GM19468 (cell line): ENCODE results near the gene GPR62.
A peak's percentile ranks its signal among the peaks of the same experiment; 100 is the strongest.

Experiments used
- ATAC-seq: cut with Tn5 transposase; IDR thresholded peaks from one replicate; pipeline ENCODE4 v1.9.1; 2021; ENCODE audit warnings: mild to moderate bottlenecking, moderate library complexity, moderate number of reproducible peaks; ENCODE audit not compliant: unreplicated experiment; ENCODE audit errors: extremely low read depth

The GPR62 gene

DNA sequence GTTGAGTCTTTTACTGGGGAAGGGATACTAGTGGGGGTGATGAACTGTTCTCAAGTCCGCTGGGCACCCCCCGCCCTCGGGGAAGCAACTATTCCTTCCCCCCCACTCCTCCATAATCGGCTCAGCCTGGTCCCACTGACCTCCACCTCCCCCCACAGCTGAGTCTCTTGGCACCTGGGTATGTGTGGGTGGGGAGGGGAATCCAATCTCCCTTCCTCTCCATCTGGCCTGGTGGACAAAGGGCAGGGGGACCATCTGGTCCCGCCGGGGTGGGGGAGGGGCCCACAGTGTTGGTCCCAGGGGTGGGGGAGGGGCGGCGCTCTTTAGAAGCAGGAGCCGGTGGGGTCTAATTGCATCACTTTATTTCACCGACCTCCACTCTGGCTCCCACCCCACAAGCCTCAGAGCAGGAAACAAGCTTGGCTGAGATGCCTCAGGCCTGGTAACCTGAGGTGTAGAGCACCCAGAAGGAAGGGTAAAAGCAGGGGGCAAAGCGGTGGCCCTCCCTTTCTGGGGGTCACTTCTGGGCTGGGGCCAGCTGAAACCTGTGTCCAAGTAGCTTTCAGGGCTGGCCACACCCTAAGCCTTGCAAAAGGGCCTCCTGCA is 13.1 kb downstream of the GPR62 start:
- ATAC-seq: no peak

DNA sequence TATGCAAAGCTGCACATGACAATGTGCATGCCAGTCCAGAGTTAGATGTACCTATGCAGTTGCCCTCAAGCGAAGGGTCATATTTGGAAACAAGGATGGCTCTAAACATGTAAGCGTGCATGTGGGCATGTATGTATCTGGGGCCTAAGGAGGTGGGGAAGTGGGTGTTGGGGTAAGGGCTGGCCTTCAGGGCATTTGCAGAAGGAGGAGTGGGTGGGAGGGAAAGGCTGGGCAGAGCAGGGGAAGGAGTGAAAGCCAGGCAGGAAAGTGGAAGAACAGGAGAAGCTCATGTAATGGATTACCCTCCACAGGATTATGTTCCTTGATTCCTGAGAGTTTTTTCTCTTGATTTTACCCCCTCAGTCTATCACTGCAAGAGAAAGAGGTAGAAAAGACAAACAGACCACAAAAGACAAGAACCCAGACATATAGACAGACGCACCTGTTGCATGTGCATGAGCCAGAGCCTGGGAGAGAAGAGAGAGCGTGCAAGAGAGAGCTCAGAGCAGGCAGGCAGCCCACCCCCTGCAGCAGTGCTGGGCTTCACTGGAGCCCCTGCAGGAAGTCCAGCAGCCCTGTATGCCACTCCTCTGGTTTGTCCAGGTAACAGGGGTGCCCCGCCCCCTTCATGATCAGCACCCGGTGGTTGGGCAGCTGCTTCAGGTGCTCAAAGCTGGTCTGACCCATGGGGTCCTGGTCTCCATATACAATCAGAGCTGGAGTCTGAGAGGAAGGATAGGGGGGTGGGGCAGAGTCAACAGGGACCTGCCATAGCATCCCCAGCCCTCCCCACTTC is 13.9 kb downstream of the GPR62 start:
- ATAC-seq: no peak

DNA sequence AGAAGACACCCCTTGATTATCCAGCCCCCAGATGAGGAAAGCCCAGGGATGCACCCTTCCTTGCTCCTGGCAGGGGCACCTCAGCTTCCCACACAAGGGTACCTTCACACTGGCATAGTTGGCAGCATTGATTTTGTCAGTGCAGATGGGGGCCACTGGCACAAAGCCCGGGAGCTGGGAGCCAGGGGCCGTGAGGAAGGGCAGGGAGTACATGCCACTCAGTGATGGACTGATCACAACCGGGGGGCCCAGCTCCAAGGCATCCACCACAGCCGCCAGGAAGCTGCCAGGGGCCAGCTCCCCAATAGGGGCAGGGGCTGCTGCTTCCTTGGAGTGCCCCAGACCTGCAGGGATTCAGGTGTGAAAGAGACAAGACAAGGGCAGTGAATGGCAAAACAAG is 14.7 kb downstream of the GPR62 start:
- ATAC-seq: no peak

DNA sequence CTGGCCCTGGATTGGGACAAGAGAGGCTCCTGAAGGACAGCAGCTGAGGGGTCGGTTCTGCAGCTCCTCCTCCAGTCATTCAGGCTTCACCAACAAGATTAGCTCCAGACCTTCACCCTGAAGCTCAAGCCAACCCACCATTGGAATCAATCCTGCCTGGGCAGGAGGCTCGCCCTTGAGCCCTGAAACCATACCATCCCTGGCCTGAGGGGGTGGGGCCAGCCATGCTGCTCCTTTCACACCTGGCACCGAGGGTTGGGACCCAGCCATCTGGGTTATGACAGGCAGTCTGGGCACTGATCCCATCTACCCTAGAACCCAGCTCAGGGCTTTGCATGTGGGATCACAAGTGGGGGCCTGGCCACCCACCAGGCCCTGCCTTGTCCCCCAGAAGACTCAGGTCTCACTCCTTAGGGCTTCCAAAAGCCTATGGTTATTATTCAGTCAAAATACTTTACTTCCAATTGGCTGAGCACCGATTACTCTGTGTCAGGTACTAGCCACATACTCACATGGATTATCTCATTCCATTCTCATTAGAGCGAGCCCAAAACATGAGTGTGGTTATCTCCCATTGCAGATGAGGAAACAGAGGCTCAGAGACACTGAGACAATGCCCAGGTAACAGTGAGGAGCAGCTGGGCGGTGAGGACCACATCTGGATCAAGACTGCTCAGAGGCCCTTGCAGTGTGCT is 15.6 kb downstream of the GPR62 start:
- no peak for ATAC-seq

DNA sequence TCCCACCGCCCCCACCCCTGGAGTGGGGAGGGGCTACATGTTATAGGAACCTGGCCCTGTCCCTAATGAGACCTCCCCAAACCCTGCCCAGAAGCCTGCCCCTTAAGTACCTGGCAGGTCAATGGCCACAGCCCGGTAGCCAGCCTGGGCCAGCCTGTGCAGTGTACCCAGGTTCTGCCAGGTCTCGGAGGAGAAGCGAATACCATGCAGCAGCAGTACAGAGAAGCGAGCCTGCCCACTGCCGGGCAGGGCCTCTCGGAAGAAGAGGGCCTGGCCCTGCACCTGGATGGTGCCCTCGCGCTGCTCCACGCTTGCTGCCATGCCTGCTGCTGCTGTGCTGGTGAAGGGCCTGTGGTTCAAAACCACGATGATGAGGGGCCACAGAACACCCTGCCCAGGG is 16.2 kb downstream of the GPR62 start:
- no peak for ATAC-seq

DNA sequence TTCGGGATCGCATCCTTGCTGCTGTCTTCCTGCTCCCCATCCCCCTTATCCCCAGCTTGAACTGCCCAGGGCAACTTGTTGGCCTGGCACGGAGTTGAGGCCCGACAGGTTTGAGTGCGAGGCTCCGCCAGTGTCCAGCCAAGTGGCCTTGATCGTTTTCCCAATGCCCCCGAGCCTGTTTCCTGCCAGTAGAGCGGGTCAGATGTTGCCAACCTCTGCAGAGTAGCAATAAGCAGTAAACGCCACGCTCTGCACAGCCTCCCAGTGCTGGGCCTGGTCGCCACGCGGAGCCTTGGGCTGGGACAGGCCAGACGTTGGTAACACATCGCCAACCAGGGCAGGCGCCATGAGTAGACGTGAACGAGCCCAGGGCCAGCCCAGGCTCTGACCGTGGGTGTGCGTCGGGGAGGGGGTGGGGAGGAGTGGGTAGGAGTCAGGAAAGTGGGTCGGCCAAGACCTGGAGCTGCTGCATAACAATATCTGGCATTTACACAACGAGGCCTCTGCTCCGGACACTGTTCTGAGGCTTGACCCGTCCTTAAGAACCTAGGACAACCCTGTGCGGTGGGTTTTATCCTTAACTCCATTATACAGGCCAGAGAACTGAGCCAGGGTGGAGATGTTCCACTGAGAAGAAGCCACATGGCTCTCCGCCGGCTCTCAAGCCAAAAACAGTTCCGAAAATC is 19.2 kb downstream of the GPR62 start:
- ATAC-seq: no peak

DNA sequence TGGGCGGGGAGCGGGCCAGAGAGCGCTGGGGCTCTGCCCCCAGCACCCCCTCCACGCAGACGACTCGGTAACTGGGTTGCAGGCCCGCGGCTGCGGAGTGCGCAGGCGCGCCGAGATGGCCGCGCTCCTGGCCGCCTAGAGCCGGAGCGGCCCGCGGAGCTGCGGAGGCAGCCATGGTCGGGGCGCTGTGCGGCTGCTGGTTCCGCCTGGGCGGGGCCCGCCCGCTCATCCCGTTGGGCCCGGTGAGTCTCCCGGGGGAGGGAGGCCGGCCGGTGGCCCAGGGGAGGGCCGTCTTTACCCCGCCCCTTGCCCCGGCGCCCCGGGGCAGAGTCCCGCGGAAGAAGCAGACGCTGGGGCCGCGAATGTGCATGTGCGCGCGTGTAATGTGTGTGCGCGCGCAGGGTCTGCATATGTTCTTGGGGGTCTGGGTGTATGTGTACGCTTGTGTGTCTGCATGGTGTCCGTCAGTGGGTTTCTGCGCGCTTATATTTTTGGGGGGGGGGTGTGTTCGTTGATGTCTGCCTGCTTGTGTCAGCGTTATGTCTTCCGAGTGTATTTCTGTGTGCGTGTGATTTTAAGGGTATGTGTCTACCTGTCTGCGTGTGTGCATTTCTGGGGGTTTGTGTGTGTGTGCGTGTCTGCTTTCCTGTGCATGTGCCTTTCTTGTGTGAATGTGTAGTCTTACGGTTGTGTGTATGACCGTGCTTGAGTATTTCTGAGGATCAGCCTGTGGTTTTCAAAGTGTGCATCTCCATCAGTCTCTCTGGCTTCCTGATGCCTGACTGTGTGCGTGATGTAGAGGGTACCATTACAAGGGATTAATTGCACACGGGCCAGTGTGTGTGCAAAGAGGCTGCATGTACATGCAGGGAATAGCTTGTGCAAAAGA is 20.0 kb downstream of the GPR62 start, which contains the start of gene ABHD14A:
Gene ABHD14A (plus strand): TSS at position 102 of the 889 bp plus-strand sequence. CDS start 72 bp downstream, at position 174.
- ATAC-seq: peak; percentile 37

DNA sequence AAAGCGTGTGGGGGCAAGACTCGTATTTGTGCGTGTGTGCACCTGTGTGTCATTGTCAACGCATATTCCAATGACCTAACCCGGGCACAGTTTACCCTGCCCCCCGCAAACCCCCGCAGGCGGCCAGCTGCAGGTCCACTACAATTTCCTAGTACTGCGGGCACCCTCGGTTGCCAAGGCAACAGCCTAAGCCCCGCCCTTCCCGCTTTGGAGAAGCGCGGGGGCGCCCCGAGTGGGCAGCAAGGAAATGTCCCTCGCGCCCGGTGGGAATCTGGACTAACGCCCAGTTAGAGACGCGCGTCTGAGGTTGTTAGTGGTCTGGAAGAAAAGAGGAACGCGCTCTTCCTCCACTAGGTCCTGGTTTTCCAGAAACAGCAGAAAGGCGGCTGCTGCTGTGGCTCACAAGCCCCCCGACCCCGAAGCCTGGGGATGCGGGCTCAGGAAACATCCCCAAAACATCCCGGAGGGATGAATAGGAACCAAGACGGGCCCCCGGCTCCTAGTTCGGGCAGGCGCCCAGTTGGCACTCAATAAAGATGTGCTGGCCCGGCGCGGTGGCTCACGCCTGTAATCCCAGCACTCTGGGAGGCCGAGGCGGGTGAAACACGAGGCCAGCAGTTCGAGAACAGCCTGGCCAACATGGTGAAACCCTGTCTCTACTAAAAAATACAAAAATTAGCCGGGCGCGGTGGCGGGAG is 20.8 kb downstream of the GPR62 start:
- no peak for ATAC-seq

DNA sequence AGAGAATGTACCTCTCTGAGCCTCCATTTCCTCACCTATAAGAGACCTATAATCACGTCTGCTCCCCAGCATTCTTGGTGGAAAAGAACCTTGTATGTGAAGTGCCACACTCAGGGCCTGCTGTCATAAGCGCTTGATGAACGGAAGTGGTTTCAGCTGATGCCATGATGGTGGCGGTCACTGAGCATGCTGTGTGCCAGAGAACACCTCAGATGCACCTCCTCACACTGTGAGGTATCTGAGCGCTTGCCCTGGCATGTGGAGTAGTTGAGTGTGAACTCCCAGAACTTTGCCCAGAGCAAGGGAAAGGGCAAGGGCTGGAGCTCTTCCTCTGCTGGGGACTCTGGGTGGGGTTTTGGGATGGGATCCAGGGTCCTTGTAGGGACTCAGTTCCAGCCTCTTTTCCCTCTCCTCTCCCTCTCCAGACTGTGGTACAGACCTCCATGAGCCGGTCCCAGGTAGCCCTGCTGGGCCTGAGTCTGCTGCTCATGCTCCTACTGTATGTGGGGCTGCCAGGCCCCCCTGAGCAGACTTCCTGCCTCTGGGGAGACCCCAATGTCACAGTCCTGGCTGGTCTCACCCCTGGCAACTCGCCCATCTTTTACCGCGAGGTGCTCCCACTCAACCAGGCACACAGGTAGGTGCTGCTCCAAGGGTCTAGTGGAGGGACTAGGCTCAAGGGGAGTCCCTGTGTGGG is 22.4 kb downstream of the GPR62 start:
- no peak for ATAC-seq

DNA sequence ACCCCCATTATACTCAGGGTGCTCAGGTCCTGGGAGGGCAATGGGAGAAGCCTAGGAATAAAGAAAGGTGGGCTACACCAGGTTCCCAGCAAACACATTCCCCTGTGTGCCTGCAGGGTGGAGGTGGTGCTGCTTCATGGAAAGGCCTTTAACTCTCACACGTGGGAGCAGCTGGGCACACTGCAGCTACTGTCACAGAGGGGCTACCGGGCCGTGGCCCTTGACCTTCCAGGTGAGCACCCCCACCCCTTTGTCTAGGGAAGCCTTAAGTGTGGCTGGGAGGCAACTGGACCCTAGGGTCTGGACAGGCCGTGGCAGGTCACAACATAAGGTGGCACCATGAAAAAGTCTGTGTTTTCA is 22.9 kb downstream of the GPR62 start:
- no peak for ATAC-seq

DNA sequence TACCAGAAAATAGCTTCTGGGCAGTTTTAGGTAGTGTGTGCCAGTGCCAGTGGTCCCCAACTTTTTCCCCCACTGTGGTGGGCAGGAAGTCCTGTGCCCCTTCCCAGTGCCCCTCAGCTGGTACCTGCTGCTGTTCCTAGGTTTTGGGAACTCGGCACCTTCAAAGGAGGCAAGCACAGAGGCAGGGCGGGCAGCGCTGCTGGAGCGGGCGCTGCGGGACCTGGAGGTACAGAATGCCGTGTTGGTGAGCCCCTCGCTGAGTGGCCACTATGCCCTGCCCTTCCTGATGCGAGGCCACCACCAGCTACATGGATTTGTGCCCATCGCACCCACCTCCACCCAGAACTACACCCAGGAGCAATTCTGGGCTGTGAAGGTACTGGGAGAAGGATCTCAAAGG is 25.1 kb downstream of the GPR62 start:
- ATAC-seq: no peak

DNA sequence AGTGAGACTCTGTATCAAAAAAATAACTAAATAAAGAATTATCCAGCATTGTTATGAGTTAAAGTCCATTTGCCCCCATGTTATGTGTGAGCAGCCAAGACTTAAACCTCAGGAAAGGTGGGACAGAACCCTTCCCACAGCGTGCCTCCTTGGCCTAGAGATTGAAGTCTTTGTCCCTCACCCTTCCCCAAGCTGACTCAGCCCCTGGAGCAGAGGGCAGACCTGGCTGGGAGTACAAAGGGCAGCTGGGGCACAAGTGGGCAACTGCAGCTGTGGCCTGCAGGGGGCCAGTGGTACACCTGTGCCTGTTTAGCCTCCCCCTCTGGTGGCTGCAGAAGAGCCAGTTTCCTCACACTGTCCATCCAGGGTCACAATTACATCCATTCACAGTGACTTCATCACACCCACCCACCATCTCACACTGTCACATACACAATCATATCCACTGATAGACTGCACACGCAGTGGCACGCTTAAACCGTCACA is 27.2 kb downstream of the GPR62 start:
- ATAC-seq: peak; percentile 20

DNA sequence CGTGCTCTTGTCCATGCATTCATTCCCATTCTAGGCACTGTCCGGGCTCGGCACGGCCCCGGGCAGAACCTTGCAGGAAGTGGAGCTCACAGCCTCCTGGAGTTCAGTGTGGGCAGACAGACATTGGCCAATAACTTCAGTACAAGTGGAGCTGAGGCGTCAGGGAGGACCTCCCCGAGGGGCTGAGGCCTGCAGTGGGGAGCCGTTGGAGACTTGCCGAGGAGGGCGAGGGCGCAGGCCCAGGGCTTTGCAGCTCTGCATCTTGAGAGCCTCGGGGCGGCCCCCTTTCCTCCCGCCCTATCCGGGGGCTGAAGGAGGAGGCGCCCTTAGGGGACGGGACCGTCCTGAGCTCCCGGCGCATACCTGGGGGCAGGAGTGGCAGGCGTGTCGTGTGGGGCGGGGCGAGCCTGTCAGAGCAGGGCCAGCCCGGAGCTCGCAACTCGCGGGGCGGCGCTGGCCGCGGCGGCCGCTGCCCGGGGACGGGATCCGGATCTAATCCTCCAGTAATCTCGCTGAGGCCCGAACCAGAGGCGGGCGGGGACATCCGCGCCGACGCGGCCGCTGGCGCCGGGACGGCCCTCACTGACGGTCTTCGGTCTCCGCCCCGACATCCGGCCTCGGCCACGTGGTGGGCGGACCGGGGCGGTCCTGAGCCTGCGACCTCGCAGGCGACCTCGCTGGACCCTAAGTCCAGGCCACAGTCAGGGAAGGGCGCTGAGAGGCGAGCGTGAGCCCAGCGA is 27.8 kb downstream of the GPR62 start, which contains the start of gene ACY1:
Gene ACY1 (plus strand): TSS at position 698 of the 740 bp plus-strand sequence. CDS start 530 bp downstream, outside the sequence.
- peak; percentile 54 for ATAC-seq

DNA sequence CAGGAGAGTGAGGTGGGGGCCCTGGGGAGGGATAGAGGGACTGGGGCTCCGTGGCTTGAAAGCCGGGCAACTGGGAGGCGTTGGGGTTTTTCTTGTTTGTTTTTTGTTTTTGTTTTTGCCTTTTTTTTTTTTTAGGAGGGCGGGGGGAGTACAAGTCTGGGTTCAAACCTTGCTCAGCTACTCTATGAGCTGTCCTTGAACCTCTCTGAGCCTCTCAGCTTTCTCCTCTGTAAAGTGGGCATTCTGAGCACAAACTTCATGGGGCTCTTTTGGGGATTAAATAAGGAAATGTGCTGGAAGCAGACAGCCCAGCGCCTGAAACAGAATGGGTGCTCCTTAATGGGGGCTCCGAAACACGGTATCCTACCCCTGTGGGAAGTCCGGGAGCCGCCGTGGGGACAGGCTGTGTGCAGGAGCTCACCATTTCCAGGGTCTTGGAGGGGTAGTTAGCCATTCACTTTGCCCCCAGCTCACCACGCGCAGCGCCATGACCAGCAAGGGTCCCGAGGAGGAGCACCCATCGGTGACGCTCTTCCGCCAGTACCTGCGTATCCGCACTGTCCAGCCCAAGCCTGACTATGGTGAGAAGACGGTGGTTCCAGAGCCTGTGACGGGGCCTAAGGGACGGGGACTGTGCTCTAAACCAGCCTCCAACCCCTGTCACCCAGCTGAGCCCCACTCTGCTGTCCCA is 28.5 kb downstream of the GPR62 start:
- ATAC-seq: no peak

DNA sequence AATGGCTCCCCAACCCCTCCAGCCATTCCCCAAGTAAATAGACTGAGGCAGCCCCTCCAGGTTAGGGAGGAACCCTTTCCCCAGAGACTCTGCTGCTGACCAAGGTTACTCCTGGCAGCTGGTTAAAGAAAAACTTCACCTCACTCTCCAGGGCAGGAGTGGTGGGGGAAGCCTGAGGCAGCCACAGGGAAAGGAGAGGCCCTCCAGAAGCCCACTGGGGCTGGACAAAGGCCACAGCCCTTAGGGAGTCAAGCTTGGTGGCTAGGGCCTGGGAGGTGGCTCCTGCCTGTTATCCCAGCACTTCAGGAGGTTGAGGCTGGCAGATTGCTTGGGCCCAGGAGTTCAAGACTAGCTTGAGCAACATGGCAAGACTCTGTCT is 29.1 kb downstream of the GPR62 start:
- no peak for ATAC-seq

DNA sequence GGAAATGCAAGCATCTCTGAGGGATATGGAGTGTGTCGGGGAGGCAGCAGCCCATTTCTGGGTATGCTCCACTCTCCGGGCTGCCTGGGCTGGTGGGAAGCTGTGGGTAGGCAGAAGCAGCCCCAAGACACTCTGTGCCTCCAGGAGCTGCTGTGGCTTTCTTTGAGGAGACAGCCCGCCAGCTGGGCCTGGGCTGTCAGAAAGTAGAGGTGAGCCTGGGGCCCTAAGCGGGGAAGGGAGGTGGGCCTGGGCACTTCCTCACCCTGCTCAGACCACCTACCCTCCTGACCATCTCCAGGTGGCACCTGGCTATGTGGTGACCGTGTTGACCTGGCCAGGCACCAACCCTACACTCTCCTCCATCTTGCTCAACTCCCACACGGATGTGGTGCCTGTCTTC is 29.9 kb downstream of the GPR62 start:
- ATAC-seq: no peak
